ENCODE data around the gene HOXD4.

HOXD4 gene

DNA sequence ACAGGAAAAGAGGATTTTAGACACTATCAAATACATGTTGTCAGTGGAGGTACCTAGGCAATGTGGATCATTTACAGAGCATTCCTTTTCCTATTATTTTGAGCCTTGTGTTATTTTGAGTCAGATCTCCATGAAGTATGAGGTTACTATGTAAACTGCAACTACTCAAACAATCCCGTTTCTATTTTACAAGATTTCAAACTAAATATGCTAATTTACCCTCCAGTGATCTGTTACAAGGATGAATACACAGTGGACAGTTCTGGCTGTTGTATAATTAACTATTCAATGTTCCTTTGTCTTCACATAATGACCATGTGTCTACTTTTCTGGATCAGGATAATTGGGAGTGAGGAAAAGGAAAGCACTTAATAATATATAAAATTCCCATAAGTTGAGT, 41.7 kb downstream of the HOXD4 start:
- DNase-seq: no peak

DNA sequence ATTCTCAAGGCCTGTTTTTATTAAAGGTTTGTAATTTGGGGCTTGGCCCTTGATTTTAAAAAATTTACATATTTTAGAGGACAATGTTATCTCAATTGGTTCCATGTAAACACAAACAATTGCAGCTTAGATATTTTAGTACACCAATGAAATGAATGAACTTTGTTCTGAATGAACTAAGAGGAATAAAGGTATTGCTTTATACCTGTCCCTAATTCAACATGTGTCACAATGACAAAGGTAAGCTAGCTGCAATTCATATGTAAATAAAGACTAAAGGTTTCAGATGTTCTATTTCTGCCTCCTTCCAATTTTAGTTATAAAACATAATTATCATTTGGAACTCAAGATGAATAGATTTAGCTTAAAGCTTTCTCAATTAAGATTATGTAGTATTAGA, 48.6 kb downstream of the HOXD4 start:
- no peak for DNase-seq

DNA sequence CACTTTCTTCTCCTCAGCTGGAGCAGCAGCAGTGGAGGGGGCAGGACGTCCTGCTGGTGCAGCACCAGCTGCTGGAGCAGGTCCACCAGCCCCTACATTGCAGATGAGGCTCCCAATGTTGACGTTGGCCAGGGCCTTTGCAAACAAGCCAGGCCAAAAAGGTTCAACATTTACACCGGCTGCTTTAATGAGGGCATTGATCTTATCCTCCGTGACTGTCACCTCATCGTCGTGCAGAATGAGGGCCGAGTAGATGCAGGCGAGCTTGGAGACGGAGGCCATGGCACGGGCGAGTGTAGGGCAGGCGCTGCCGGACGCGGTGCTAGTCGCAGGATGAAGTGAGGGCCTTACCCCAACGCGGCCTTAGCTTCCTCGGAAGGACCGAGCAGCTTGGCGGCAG, 49.6 kb downstream of the HOXD4 start:
- DNase-seq: no peak

DNA sequence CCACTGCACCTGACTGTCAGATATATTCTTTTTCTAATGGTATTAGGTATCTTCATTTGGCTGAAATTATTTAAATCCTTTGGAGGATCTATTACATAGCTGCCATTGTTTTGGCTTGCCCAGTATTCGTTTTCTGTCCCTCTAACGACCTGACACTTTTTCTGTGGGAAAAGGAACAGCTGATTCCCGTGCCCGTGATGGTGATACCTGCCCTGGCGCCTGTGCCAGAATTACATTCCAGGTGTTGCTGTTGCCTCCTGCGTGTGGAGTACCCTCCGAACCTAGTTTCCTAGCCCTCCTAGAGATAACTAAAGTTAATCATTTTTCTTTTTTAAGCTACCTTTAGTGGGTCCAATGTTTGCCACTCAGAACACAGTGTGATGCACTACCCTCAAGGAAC, 51.1 kb downstream of the HOXD4 start:
- DNase-seq: no peak

Data from eye (tissue), 1 donor.